Activated B cell treated with CpG ODN at 0.5 μM for 24 hours (primary cell): ENCODE results near the gene CYP39A1. TPM values are rescaled to one million over a fixed set of nuclear protein-coding genes. Genes with fewer than 3 reads are reported as not detected.

Experiments used
- ATAC-seq: fragments of 200-7000 bp; cut with Tn5 transposase; one replicate; pipeline ENCODE4 v1.10.0; 2021; ENCODE audit warnings: low read depth, mild to moderate bottlenecking, moderate library complexity
- CTCF ChIA-PET: fragments of 350-600 bp; sonication (Branson Sonifier 250); formaldehyde crosslinking; loops from one replicate; lab custom pipeline; 2021; ENCODE audit warnings: antibody characterized with exemption; lab: Charles Lee
- POLR2A ChIA-PET: fragments of 350-600 bp; sonication (Branson Sonifier 250); formaldehyde crosslinking; loops from one replicate; lab custom pipeline; 2021; ENCODE audit warnings: antibody characterized with exemption; lab: Charles Lee
- DNase-seq: peaks from one replicate; pipeline ENCODE4 v3.0.0; 2022
- H3K27ac Mint-ChIP-seq: one replicate; pipeline ENCODE4 v1.8.0; 2020; ENCODE audit warnings: mixed read lengths
- H3K27me3 Mint-ChIP-seq: one replicate; pipeline ENCODE4 v1.8.0; 2021; ENCODE audit warnings: mixed read lengths
- H3K36me3 Mint-ChIP-seq: one replicate; pipeline ENCODE4 v1.8.0; 2021; ENCODE audit warnings: low read depth, mixed read lengths
- H3K4me1 Mint-ChIP-seq: one replicate; pipeline ENCODE4 v1.8.0; 2021; ENCODE audit warnings: mixed read lengths
- H3K4me3 Mint-ChIP-seq: one replicate; pipeline ENCODE4 v1.8.0; 2020; ENCODE audit warnings: mild to moderate bottlenecking, mixed read lengths
- H3K9me3 Mint-ChIP-seq: one replicate; pipeline ENCODE4 v1.8.0; 2020; ENCODE audit warnings: mixed read lengths
- intact Hi-C: fragments of 100-400 bp; cut with micrococcal nuclease; formaldehyde crosslinking; loops from one replicate; pipeline ENCODE4 v1.15.1; 2024
- total RNA-seq: library from RNA; stranded (reverse); gene quantifications from 2 replicates; pipeline ENCODE4 v1.2.3, GENCODE V29; 2022
- TF ChIP-seq, protein P1 (sequence below): fragments of 200-600 bp; IDR thresholded peaks from one replicate; pipeline ENCODE4 v1.8.0; 2022; ENCODE audit warnings: antibody characterized with exemption, mild to moderate bottlenecking

The CYP39A1 gene
- total RNA-seq, 1 donor from 2014 or later, result not detected

DNA sequence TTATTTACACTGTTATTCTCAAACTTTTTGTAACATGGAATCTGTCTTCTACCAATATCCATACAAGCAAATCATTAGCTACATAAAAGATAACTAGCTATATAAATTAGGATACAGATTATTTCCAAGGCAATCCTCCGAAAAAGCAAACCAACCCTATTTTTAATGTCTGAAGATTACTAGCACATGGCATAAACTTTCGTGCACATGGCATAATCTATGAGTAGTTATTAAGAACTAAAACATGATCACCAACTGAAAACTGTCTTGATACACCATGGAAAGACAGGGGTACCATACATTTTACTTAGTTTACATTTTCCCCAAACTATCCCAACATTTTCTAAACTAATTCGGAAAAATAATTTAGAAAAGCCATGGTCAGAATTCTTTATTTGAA, 54.4 kb downstream of the CYP39A1 start:
- TF ChIP-seq, protein P1, sequence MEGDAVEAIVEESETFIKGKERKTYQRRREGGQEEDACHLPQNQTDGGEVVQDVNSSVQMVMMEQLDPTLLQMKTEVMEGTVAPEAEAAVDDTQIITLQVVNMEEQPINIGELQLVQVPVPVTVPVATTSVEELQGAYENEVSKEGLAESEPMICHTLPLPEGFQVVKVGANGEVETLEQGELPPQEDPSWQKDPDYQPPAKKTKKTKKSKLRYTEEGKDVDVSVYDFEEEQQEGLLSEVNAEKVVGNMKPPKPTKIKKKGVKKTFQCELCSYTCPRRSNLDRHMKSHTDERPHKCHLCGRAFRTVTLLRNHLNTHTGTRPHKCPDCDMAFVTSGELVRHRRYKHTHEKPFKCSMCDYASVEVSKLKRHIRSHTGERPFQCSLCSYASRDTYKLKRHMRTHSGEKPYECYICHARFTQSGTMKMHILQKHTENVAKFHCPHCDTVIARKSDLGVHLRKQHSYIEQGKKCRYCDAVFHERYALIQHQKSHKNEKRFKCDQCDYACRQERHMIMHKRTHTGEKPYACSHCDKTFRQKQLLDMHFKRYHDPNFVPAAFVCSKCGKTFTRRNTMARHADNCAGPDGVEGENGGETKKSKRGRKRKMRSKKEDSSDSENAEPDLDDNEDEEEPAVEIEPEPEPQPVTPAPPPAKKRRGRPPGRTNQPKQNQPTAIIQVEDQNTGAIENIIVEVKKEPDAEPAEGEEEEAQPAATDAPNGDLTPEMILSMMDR, result no peak
- ATAC-seq (no peak), DNase-seq (no peak)
- Mint-ChIP-seq H3K27me3 (peaks cover 3% of the 10 kb centered on the region), H3K4me3 (no peak overlapping the region), H3K9me3 (peaks cover 6% of the 10 kb centered on the region), H3K27ac (no peak overlapping the region), H3K4me1 (no peaks in the 10 kb centered on the region), H3K36me3 (no peaks in the 10 kb centered on the region)
- CTCF ChIA-PET, result no interaction called here
- intact Hi-C loops, result no loop called here
- POLR2A ChIA-PET, result no interaction called here

DNA sequence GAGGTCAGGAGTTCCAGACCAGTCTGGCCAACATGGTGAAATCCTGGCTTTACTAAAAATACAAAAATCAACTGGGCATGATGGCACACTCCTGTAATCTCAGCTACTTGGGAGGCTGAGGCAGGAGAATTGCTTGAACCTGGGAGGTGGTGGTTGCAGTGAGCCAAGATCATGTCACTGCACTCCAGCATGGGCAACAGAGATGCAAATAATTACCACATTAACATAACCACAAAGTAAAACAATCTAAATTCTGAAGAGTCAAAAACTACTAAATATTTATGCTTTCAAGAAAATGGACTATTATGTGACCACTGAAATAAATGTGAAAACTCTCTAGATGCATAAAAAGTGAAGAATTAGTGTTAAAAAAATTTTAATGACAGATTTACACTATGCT, 59.9 kb downstream of the CYP39A1 start:
- Mint-ChIP-seq H3K27ac (no peak overlapping the region), H3K36me3 (no peaks in the 10 kb centered on the region), H3K4me1 (no peaks in the 10 kb centered on the region), H3K9me3 (peaks cover 6% of the 10 kb centered on the region), H3K27me3 (peaks cover 5% of the 10 kb centered on the region), H3K4me3 (no peak overlapping the region)
- DNase-seq (no peak), ATAC-seq (no peak)
- CTCF ChIA-PET, result no interaction called here
- intact Hi-C loops, result no loop called here
- POLR2A ChIA-PET, result no interaction called here
- TF ChIP-seq, protein P1, result no peak

DNA sequence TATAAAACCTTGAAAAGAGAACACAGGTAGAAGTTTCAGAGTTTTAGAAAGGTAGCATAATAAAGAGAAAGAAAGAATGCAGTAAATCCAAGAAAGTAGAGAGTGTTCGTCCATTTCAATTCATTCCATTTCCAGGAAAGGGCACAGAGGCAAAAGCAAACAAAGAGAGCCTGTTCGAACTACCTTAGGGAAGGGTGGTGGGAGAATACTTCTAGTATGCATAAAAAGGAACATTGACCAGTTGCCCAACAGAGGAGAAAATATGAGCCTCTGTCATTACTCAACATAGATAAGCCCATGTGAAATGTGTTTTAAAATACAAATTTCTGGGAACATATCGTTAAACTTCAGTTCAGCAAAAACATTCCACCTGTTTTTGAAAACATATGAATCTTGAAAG, 60.6 kb downstream of the CYP39A1 start:
- DNase-seq (no peak), ATAC-seq (no peak)
- H3K27me3 Mint-ChIP-seq, result peaks cover 5% of the 10 kb centered on the region
- POLR2A ChIA-PET, result no interaction called here
- H3K9me3 Mint-ChIP-seq, result peaks cover 6% of the 10 kb centered on the region
- H3K4me3 Mint-ChIP-seq, result no peak overlapping the region
- H3K36me3 Mint-ChIP-seq, result no peaks in the 10 kb centered on the region
- intact Hi-C loops, result no loop called here
- H3K4me1 Mint-ChIP-seq, result no peaks in the 10 kb centered on the region
- H3K27ac Mint-ChIP-seq, result no peak overlapping the region
- TF ChIP-seq, protein P1, result no peak
- CTCF ChIA-PET, result no interaction called here

DNA sequence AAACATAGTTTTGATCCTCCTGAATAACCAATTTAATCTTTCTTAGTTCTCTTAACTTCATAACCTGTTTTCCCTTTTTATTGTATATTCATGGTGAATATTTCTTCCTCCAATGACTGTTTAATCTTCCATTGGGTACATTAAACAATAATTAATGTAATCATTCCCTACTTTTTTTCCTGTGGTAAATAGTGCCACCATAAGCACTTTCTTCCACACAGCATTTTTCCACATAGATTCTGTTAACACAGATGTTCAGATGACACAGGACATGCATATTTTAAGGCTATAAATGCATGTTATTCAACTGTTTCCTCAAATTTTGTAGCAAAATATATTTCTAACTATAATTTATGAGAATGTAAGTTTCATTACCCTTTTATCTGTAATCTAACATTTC, 61.9 kb downstream of the CYP39A1 start:
- H3K4me3 Mint-ChIP-seq, result no peak overlapping the region
- TF ChIP-seq, protein P1, result no peak
- peaks cover 7% of the 10 kb centered on the region for H3K27me3 Mint-ChIP-seq
- no peaks in the 10 kb centered on the region for H3K36me3 Mint-ChIP-seq
- ATAC-seq (no peak), DNase-seq (no peak)
- CTCF ChIA-PET, result no interaction called here
- H3K27ac Mint-ChIP-seq, result no peak overlapping the region
- intact Hi-C loops, result no loop called here
- H3K9me3 Mint-ChIP-seq, result peaks cover 6% of the 10 kb centered on the region
- POLR2A ChIA-PET, result no interaction called here
- no peaks in the 10 kb centered on the region for H3K4me1 Mint-ChIP-seq

DNA sequence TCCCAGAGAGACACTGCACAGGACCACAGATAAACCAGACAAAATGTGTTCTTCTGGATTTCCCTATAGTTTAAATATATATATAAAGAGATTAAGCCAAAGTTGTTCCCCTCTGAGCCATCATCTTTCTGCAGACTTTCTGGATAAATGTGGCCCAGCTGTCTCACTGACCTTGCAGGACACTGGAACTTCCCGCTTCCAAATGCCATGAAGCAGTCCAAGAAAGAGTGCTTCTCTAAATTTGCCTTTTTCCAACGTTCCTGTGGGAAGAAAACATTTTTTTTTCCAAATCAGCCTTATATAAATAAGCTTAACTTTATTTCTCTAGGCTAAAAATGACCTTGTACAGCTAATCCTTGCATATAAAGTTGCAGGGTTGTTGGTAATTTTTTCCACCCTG, 65.7 kb downstream of the CYP39A1 start:
- no peak for DNase-seq

More for the DNA sequence above, 65.7 kb downstream of the CYP39A1 start:
- no peaks in the 10 kb centered on the region for H3K36me3 Mint-ChIP-seq
- TF ChIP-seq, protein P1, result no peak
- H3K27ac Mint-ChIP-seq, result no peak overlapping the region
- H3K9me3 Mint-ChIP-seq, result no peaks in the 10 kb centered on the region
- H3K4me1 Mint-ChIP-seq, result no peaks in the 10 kb centered on the region
- ChIA-PET CTCF (no interaction called here), POLR2A (no interaction called here)
- intact Hi-C loops, result no loop called here
- H3K4me3 Mint-ChIP-seq, result no peak overlapping the region
- no peak for ATAC-seq
- H3K27me3 Mint-ChIP-seq, result peaks cover 7% of the 10 kb centered on the region
